Measurements from ENCODE around the gene SLC4A9.
A peak's percentile ranks its signal among the peaks of the same experiment; 100 is the strongest.

Gene SLC4A9

DNA sequence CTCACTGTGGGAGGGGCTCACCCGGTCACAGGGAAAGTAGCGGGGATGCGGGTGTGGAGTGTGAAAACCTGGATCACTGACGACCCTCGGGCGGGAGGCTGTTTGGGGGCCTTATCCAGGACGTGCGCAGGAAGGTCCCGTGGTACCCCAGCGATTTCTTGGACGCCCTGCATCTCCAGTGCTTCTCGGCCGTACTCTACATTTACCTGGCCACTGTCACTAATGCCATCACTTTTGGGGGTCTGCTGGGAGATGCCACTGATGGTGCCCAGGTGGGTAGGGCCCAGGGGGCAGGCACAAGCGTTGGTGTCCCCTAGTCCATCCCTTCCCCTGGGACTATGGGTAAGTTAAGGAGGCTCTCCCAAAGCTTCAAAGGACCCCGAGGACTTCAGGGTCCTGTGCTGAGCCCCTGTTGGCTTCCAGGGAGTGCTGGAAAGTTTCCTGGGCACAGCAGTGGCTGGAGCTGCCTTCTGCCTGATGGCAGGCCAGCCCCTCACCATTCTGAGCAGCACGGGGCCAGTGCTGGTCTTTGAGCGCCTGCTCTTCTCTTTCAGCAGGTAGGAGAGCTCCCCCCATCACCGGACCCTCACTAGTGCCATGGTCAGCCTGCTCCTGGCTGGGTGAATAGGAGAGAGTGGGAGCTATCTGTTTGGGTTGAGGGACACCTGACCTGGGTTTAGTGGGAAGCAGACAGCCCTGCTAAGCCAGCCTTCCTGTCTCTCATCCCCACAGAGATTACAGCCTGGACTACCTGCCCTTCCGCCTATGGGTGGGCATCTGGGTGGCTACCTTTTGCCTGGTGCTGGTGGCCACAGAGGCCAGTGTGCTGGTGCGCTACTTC lies 3.9 kb downstream of the SLC4A9 start:
- Histone ChIP-seq H2AK5ac (ENCODE audit: low read depth, low read length) (peak overlapping the region; percentile 40), H3K14ac (ENCODE audit: low read length) (peak overlapping the region; percentile 59), H3K27me3 (ENCODE audit: control insufficient read depth in 3 of 3, insufficient read depth in 3 of 3, low read depth in 1 of 3, low read length in 3 of 3) (peaks cover 0 to 8% (median 0%) of the 10 kb centered on the region in 3 experiments), H3K36me3 (replicated peaks in 1 of 2; ENCODE audit: control insufficient read depth in 2 of 2, insufficient read depth in 2 of 2, low read length in 2 of 2) (no peaks in the 10 kb centered on the region), H2BK12ac (ENCODE audit: low read length) (peak overlapping the region; percentile 2), H3K4me1 (ENCODE audit: control insufficient read depth in 2 of 2, insufficient read depth in 1 of 2, low read depth in 1 of 2, low read length in 2 of 2) (peaks cover 0 to 4% of the 10 kb centered on the region in 2 donors), H3K23ac (ENCODE audit: low read depth, low read length, poor library complexity) (peak overlapping the region; percentile 35), H2AFZ (ENCODE audit: low read length) (peak overlapping the region; percentile 80), H3K27ac (replicated peaks; ENCODE audit: low read length) (no peak overlapping the region), H3K9ac (ENCODE audit: low read depth, low read length, poor library complexity) (no peak overlapping the region), H3K4me3 (ENCODE audit: low read length in 2 of 2) (peak overlapping the region in 1 of 2 donors; percentile 80), H2BK15ac (ENCODE audit: low read length) (peak overlapping the region; percentile 35), H4K91ac (ENCODE audit: low read depth, low read length, poor library complexity) (no peak overlapping the region), H3K4ac (ENCODE audit: low read length) (no peak overlapping the region), H3K4me2 (ENCODE audit: insufficient read depth, low read length, poor library complexity, severe bottlenecking) (peak overlapping the region; percentile 91), H3K79me1 (ENCODE audit: low read depth, low read length) (no peaks in the 10 kb centered on the region), H2BK120ac (ENCODE audit: low read depth, low read length) (no peak overlapping the region), H2BK5ac (ENCODE audit: low read length) (no peak overlapping the region), H3K18ac (ENCODE audit: low read length) (peak overlapping the region; percentile 82), H3K9me3 (replicated peaks in 1 of 2; ENCODE audit: control insufficient read depth in 2 of 2, insufficient read depth in 1 of 2, low read depth in 1 of 2, low read length in 2 of 2) (no peaks in the 10 kb centered on the region), H4K8ac (ENCODE audit: low read depth, low read length) (no peak overlapping the region)
- no CpG with 5 or more reads among the region's 20 CpGs for WGBS, 2 donors (ENCODE audit: extremely low coverage in 2 of 2, insufficient read length in 2 of 2, insufficient replicate concordance in 1 of 2)
- DNase-seq (ENCODE audit: low spot score), result no peak

DNA sequence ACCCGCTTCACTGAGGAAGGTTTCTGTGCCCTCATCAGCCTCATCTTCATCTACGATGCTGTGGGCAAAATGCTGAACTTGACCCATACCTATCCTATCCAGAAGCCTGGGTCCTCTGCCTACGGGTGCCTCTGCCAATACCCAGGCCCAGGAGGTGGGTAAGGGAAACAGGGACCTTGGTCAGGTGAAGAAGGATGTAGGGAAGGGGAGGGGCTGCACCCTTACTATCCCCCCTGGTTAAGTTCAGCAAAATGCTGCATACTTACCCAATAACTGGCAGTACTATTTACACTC lies 4.4 kb downstream of the SLC4A9 start:
- no peak overlapping the region for H3K4me2 ChIP-seq (ENCODE audit: insufficient read depth, low read length, poor library complexity, severe bottlenecking)
- H2BK15ac ChIP-seq (ENCODE audit: low read length), result peak overlapping the region; percentile 35
- H3K27me3 ChIP-seq (ENCODE audit: control insufficient read depth in 3 of 3, insufficient read depth in 3 of 3, low read depth in 1 of 3, low read length in 3 of 3), result peaks cover 0 to 8% (median 0%) of the 10 kb centered on the region in 3 experiments
- no peak overlapping the region for H3K4me3 ChIP-seq (ENCODE audit: low read length in 2 of 2)
- no CpG with 5 or more reads among the region's 3 CpGs for WGBS, 2 donors (ENCODE audit: extremely low coverage in 2 of 2, insufficient read length in 2 of 2, insufficient replicate concordance in 1 of 2)
- H4K8ac ChIP-seq (ENCODE audit: low read depth, low read length), result no peak overlapping the region
- H4K91ac ChIP-seq (ENCODE audit: low read depth, low read length, poor library complexity), result no peak overlapping the region
- H2AK5ac ChIP-seq (ENCODE audit: low read depth, low read length), result peak overlapping the region; percentile 40
- DNase-seq (ENCODE audit: low spot score), result no peak
- no peak overlapping the region for H2BK5ac ChIP-seq (ENCODE audit: low read length)
- peak overlapping the region; percentile 35 for H3K23ac ChIP-seq (ENCODE audit: low read depth, low read length, poor library complexity)
- H3K36me3 ChIP-seq (replicated peaks in 1 of 2; ENCODE audit: control insufficient read depth in 2 of 2, insufficient read depth in 2 of 2, low read length in 2 of 2), result no peaks in the 10 kb centered on the region
- H2BK12ac ChIP-seq (ENCODE audit: low read length), result no peak overlapping the region
- no peak overlapping the region for H3K18ac ChIP-seq (ENCODE audit: low read length)
- H3K9me3 ChIP-seq (replicated peaks in 1 of 2; ENCODE audit: control insufficient read depth in 2 of 2, insufficient read depth in 1 of 2, low read depth in 1 of 2, low read length in 2 of 2), result no peaks in the 10 kb centered on the region
- H3K14ac ChIP-seq (ENCODE audit: low read length), result no peak overlapping the region
- no peak overlapping the region for H3K4ac ChIP-seq (ENCODE audit: low read length)
- no peak overlapping the region for H3K27ac ChIP-seq (replicated peaks; ENCODE audit: low read length)
- no peak overlapping the region for H3K9ac ChIP-seq (ENCODE audit: low read depth, low read length, poor library complexity)
- no peaks in the 10 kb centered on the region for H3K79me1 ChIP-seq (ENCODE audit: low read depth, low read length)
- no peak overlapping the region for H2AFZ ChIP-seq (ENCODE audit: low read length)
- H2BK120ac ChIP-seq (ENCODE audit: low read depth, low read length), result no peak overlapping the region
- H3K4me1 ChIP-seq (ENCODE audit: control insufficient read depth in 2 of 2, insufficient read depth in 1 of 2, low read depth in 1 of 2, low read length in 2 of 2), result peaks cover 0 to 4% of the 10 kb centered on the region in 2 donors

DNA sequence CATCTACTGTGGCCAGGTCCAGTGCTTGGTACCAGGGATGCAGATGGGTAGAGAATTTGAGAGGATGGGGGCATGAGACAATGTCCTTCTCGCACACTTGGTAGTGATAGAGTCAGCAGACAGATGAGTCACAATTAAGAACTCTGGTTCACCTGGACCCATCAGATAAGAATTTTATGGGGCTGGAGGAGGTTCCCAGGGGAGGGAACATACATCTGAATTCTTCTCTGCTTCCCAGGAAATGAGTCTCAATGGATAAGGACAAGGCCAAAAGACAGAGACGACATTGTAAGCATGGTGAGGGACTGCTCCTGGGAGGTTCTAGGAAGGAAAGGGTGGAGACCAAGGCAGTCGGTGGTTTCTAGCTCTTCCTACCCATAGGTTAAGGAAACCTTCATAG lies 5.3 kb downstream of the SLC4A9 start:
- no peak overlapping the region for H3K18ac ChIP-seq (ENCODE audit: low read length)
- H3K4me1 ChIP-seq (ENCODE audit: control insufficient read depth in 2 of 2, insufficient read depth in 1 of 2, low read depth in 1 of 2, low read length in 2 of 2), result peaks cover 0 to 2% of the 10 kb centered on the region in 2 donors
- no peak overlapping the region for H2BK120ac ChIP-seq (ENCODE audit: low read depth, low read length)
- no peak overlapping the region for H3K27ac ChIP-seq (replicated peaks; ENCODE audit: low read length)
- no peak overlapping the region for H3K4me2 ChIP-seq (ENCODE audit: insufficient read depth, low read length, poor library complexity, severe bottlenecking)
- DNase-seq (ENCODE audit: low spot score), result no peak
- no peak overlapping the region for H3K9ac ChIP-seq (ENCODE audit: low read depth, low read length, poor library complexity)
- no peak overlapping the region for H3K4me3 ChIP-seq (ENCODE audit: low read length in 2 of 2)
- no peak overlapping the region for H2AFZ ChIP-seq (ENCODE audit: low read length)
- no peak overlapping the region for H3K14ac ChIP-seq (ENCODE audit: low read length)
- H4K8ac ChIP-seq (ENCODE audit: low read depth, low read length), result no peak overlapping the region
- no CpG with 5 or more reads among the region's 3 CpGs for WGBS, 2 donors (ENCODE audit: extremely low coverage in 2 of 2, insufficient read length in 2 of 2, insufficient replicate concordance in 1 of 2)
- peaks cover 0 to 8% (median 0%) of the 10 kb centered on the region in 3 experiments for H3K27me3 ChIP-seq (ENCODE audit: control insufficient read depth in 3 of 3, insufficient read depth in 3 of 3, low read depth in 1 of 3, low read length in 3 of 3)
- no peak overlapping the region for H2BK12ac ChIP-seq (ENCODE audit: low read length)
- H3K23ac ChIP-seq (ENCODE audit: low read depth, low read length, poor library complexity), result no peak overlapping the region
- H3K79me1 ChIP-seq (ENCODE audit: low read depth, low read length), result no peaks in the 10 kb centered on the region
- no peaks in the 10 kb centered on the region for H3K36me3 ChIP-seq (replicated peaks in 1 of 2; ENCODE audit: control insufficient read depth in 2 of 2, insufficient read depth in 2 of 2, low read length in 2 of 2)
- peak overlapping the region; percentile 54 for H2AK5ac ChIP-seq (ENCODE audit: low read depth, low read length)
- no peak overlapping the region for H2BK15ac ChIP-seq (ENCODE audit: low read length)
- no peaks in the 10 kb centered on the region for H3K9me3 ChIP-seq (replicated peaks in 1 of 2; ENCODE audit: control insufficient read depth in 2 of 2, insufficient read depth in 1 of 2, low read depth in 1 of 2, low read length in 2 of 2)
- H2BK5ac ChIP-seq (ENCODE audit: low read length), result no peak overlapping the region
- no peak overlapping the region for H4K91ac ChIP-seq (ENCODE audit: low read depth, low read length, poor library complexity)
- no peak overlapping the region for H3K4ac ChIP-seq (ENCODE audit: low read length)

DNA sequence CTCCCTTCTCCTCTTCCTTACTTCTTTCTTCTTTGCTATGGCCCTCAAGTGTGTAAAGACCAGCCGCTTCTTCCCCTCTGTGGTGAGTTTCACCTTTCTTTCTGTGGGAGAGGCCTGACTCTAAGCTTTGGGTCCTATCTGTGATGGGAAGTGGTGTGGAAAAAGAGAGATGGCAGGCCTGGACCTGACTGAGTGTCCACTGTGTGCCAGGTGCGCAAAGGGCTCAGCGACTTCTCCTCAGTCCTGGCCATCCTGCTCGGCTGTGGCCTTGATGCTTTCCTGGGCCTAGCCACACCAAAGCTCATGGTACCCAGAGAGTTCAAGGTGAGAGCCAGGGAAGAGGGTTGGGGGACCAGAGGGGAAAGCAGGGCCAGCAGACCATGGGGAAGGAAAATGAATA lies 5.9 kb downstream of the SLC4A9 start:
- Histone ChIP-seq H2BK12ac (ENCODE audit: low read length) (no peak overlapping the region), H3K18ac (ENCODE audit: low read length) (no peak overlapping the region), H3K36me3 (replicated peaks in 1 of 2; ENCODE audit: control insufficient read depth in 2 of 2, insufficient read depth in 2 of 2, low read length in 2 of 2) (no peaks in the 10 kb centered on the region), H2AFZ (ENCODE audit: low read length) (no peak overlapping the region), H3K14ac (ENCODE audit: low read length) (no peak overlapping the region), H3K4me2 (ENCODE audit: insufficient read depth, low read length, poor library complexity, severe bottlenecking) (no peak overlapping the region), H3K79me1 (ENCODE audit: low read depth, low read length) (no peaks in the 10 kb centered on the region), H4K8ac (ENCODE audit: low read depth, low read length) (no peak overlapping the region), H3K23ac (ENCODE audit: low read depth, low read length, poor library complexity) (peak overlapping the region; percentile 80), H2BK120ac (ENCODE audit: low read depth, low read length) (no peak overlapping the region), H4K91ac (ENCODE audit: low read depth, low read length, poor library complexity) (no peak overlapping the region), H2BK15ac (ENCODE audit: low read length) (no peak overlapping the region), H3K27me3 (ENCODE audit: control insufficient read depth in 3 of 3, insufficient read depth in 3 of 3, low read depth in 1 of 3, low read length in 3 of 3) (peaks cover 0 to 8% (median 0%) of the 10 kb centered on the region in 3 experiments), H3K4me3 (ENCODE audit: low read length in 2 of 2) (peak overlapping the region in 1 of 2 donors; percentile 47), H2BK5ac (ENCODE audit: low read length) (no peak overlapping the region), H3K27ac (replicated peaks; ENCODE audit: low read length) (no peak overlapping the region), H3K4ac (ENCODE audit: low read length) (no peak overlapping the region), H3K4me1 (ENCODE audit: control insufficient read depth in 2 of 2, insufficient read depth in 1 of 2, low read depth in 1 of 2, low read length in 2 of 2) (peaks cover 0 to 2% of the 10 kb centered on the region in 2 donors), H2AK5ac (ENCODE audit: low read depth, low read length) (peak overlapping the region; percentile 54), H3K9ac (ENCODE audit: low read depth, low read length, poor library complexity) (no peak overlapping the region), H3K9me3 (replicated peaks in 1 of 2; ENCODE audit: control insufficient read depth in 2 of 2, insufficient read depth in 1 of 2, low read depth in 1 of 2, low read length in 2 of 2) (no peaks in the 10 kb centered on the region)
- DNase-seq (ENCODE audit: low spot score), result no peak
- WGBS, 2 donors (ENCODE audit: extremely low coverage in 2 of 2, insufficient read length in 2 of 2, insufficient replicate concordance in 1 of 2), result no CpG with 5 or more reads among the region's 4 CpGs

All from neuronal stem cell (in vitro differentiated cells).